Stimulated activated CD4-positive, alpha-beta T cell treated with anti-CD3 and anti-CD28 coated beads, Interleukin-12 subunit alpha, Interleukin-12 subunit beta, amount 100 ng/mL, for 48 hours (primary cell): Measurements from ENCODE around the gene CLEC2L.
A peak's percentile ranks its signal among the peaks of the same experiment; 100 is the strongest.

Experiments used
- DNase-seq, 3 donors: peaks; one replicate each; pipeline ENCODE4 v3.0.0-alpha.2; 2020; ENCODE audit warnings: low read depth in 2 of 3, low spot score in 1 of 3

Gene CLEC2L

GRCh38 chr7:139523199-139523941 lies at the start of gene CLEC2L:
TSS of gene CLEC2L (plus strand) at chr7:139523685. CDS start at chr7:139523928, 243 bp downstream.
- peak in 1 of 3 donors; percentile 5 for DNase-seq

- DNase-seq: no peak
These were observed 47.3 kb upstream of the CLEC2L start for GRCh38 chr7:139476139-139476538.

GRCh38 chr7:139476891-139477290 lies 46.6 kb upstream of the CLEC2L start:
- DNase-seq: no peak

- no peak for DNase-seq
These were observed 43.9 kb upstream of the CLEC2L start for GRCh38 chr7:139479620-139480019.

- DNase-seq: no peak
These were observed 42.1 kb upstream of the CLEC2L start for GRCh38 chr7:139481364-139481763.

- DNase-seq: no peak
These were observed 41.4 kb upstream of the CLEC2L start for GRCh38 chr7:139482122-139482521.

- DNase-seq: no peak
These were observed 40.6 kb upstream of the CLEC2L start for GRCh38 chr7:139482662-139483466.

GRCh38 chr7:139487366-139488080 lies 36.0 kb upstream of the CLEC2L start:
- DNase-seq: no peak

GRCh38 chr7:139488810-139489209 lies 34.7 kb upstream of the CLEC2L start:
- DNase-seq: no peak

- DNase-seq: no peak
These were observed 33.4 kb upstream of the CLEC2L start for GRCh38 chr7:139490130-139490529.

GRCh38 chr7:139492293-139492692 lies 31.2 kb upstream of the CLEC2L start:
- DNase-seq: no peak

- DNase-seq: peak in 1 of 3 donors; percentile 15
These were observed 28.5 kb upstream of the CLEC2L start for GRCh38 chr7:139494835-139495579.

- no peak for DNase-seq
These were observed 27.8 kb upstream of the CLEC2L start for GRCh38 chr7:139495580-139496125.

GRCh38 chr7:139496528-139496927 lies 27.0 kb upstream of the CLEC2L start:
- DNase-seq: no peak

GRCh38 chr7:139500770-139501138 lies 22.7 kb upstream of the CLEC2L start:
- DNase-seq: no peak

GRCh38 chr7:139502226-139502625 lies 21.3 kb upstream of the CLEC2L start:
- no peak for DNase-seq

GRCh38 chr7:139505563-139505962 lies 17.9 kb upstream of the CLEC2L start:
- peak in 1 of 3 donors; percentile 12 for DNase-seq

GRCh38 chr7:139509535-139509934 lies 13.9 kb upstream of the CLEC2L start:
- DNase-seq: no peak

GRCh38 chr7:139511315-139511714 lies 12.2 kb upstream of the CLEC2L start:
- no peak for DNase-seq

GRCh38 chr7:139515266-139515665 lies 8.2 kb upstream of the CLEC2L start:
- DNase-seq: no peak

- DNase-seq: no peak
These were observed 2.0 kb upstream of the CLEC2L start for GRCh38 chr7:139521439-139521838.
